HUES48 (cell line): ENCODE measurements around the gene B4GALNT2.

ENCODE experiments used
- H3K27ac ChIP-seq: one replicate; pipeline ENCODE4 v1.7.0; 2013; ENCODE audit warnings: low read depth, low read length, inconsistent platforms
- H3K27me3 ChIP-seq: 2 replicates; pipeline ENCODE4 v1.6.1; 2013; ENCODE audit warnings: mild to moderate bottlenecking, low read length; ENCODE audit not compliant: control insufficient read depth, insufficient read depth
- H3K36me3 ChIP-seq: 2 replicates; pipeline ENCODE4 v1.6.1; 2013; ENCODE audit warnings: low read length; ENCODE audit not compliant: control insufficient read depth, insufficient read depth
- H3K4me1 ChIP-seq: 2 replicates; pipeline ENCODE4 v1.6.1; 2013; ENCODE audit warnings: mild to moderate bottlenecking, low read length; ENCODE audit not compliant: control insufficient read depth, insufficient read depth
- H3K4me3 ChIP-seq: 2 replicates; pipeline ENCODE4 v1.5.1; 2013; ENCODE audit warnings: mild to moderate bottlenecking, low read depth, low read length
- H3K9ac ChIP-seq: 2 replicates; pipeline ENCODE4 v1.6.1; 2013; ENCODE audit warnings: mild to moderate bottlenecking, low read depth, low read length, moderate library complexity
- H3K9me3 ChIP-seq: 2 replicates; pipeline ENCODE4 v1.6.1; 2013; ENCODE audit warnings: low read length; ENCODE audit not compliant: control insufficient read depth, insufficient read depth

The B4GALNT2 gene

DNA sequence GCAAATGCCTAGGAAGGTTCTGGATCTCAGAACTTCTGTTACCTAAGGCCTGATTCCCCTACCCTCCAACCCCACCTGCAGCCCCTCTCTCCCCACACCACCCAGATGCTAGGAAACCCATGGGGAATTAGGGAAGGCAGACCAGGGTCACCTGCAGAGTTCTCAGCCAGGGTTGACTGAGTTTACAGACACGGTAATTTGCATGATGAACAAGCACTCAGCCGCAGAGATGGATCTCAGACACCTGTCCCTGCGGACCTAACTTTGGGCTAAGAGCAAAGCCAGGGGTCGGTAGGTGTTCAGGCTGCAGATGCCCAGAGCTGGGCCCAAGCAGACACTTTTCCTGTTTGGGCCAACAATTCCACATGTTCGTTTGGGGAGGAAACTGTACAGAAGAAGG is 80.8 kb downstream of the B4GALNT2 start:
- H3K27me3 ChIP-seq, result no peaks in the 10 kb centered on the region; the same call in 1 of the 2 replicates
- no peak overlapping the region for H3K27ac ChIP-seq
- no peaks in the 10 kb centered on the region for H3K9me3 ChIP-seq
- no peak overlapping the region for H3K4me3 ChIP-seq
- peaks cover 25% of the 10 kb centered on the region for H3K4me1 ChIP-seq
- H3K9ac ChIP-seq, result no peak overlapping the region
- H3K36me3 ChIP-seq, result no peaks in the 10 kb centered on the region

DNA sequence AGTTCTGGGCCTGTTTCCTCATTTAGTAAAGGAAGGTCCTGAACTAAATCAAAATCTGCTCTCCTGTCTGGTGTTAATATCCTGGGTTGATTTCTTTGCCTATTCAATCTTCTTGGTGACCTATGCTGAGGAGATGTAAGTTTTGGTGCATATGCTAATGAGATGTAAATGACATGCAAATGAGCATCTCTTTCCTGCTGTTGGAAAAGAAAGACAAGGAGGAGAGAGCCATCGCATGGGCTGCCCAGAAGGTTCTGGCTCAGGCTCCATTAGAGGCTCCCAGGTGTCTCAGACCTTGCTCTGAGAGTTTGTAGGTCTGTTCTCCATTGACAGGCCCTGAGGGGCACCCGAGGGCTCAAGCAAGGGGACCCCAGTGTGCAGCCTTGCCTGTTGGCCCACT is 81.3 kb downstream of the B4GALNT2 start:
- no peak overlapping the region for H3K4me3 ChIP-seq
- no peaks in the 10 kb centered on the region for H3K36me3 ChIP-seq
- no peak overlapping the region for H3K27ac ChIP-seq
- no peak overlapping the region for H3K9ac ChIP-seq
- no peaks in the 10 kb centered on the region; the same call in 1 of the 2 replicates for H3K27me3 ChIP-seq
- H3K4me1 ChIP-seq, result peaks cover 25% of the 10 kb centered on the region
- no peaks in the 10 kb centered on the region for H3K9me3 ChIP-seq

DNA sequence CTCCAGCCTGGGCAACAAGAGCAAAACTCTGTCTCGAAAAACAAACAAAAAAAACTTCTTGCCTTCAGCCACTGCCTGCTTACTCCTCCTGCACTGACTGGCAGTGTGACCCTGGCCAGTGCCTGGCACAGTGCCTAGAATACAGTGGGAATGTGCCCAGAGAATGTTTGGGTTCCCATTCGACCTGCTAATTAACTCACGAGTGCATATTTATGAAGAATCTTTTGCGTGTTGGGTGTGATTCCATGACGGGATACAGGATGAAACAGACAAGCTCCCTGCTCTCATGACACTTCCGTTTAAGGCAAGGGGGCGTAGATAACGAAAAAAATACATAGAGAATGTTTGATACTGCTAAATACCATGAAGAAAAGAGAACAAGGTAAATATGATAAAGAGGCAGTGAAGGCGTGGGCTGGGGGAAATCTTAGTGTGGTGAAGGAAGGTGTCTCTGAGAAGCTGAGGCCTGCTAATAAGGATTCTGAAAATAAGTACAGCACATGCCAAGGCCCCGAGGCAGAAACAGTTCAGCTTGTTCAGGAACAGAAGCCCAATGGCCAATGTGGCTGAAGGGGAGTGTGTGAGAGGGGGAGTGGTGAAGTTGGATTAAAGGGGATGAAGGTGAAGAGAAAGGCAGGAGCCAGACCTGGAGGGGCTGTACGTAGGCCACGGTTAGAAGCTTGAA is 82.2 kb downstream of the B4GALNT2 start:
- Histone ChIP-seq H3K9me3 (no peaks in the 10 kb centered on the region), H3K4me3 (no peak overlapping the region), H3K36me3 (no peaks in the 10 kb centered on the region), H3K9ac (no peak overlapping the region), H3K27ac (no peak overlapping the region), H3K27me3 (no peaks in the 10 kb centered on the region; the same call in 1 of the 2 replicates), H3K4me1 (peaks cover 22% of the 10 kb centered on the region)

DNA sequence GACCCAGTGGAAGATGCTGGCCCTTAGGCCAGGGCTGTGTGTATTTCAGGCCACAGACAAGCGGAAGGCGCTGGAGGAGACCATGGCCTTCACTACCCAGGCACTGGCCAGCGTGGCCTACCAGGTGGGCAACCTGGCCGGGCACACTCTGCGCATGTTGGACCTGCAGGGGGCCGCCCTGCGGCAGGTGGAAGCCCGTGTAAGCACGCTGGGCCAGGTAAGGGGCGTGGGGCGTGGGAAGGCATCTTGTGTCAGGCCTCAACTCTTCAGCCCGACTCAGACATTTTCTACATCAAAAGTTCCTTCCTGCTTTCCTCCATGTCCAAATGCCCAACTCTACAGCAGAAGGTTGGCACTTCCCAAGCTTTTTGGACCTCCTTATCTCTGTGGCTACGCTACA is 83.9 kb downstream of the B4GALNT2 start:
- H3K36me3 ChIP-seq, result no peaks in the 10 kb centered on the region
- H3K4me3 ChIP-seq, result no peak overlapping the region
- no peaks in the 10 kb centered on the region for H3K9me3 ChIP-seq
- peaks cover 7% of the 10 kb centered on the region for H3K4me1 ChIP-seq
- no peaks in the 10 kb centered on the region; the same call in 1 of the 2 replicates for H3K27me3 ChIP-seq
- H3K27ac ChIP-seq, result no peak overlapping the region
- H3K9ac ChIP-seq, result no peak overlapping the region

DNA sequence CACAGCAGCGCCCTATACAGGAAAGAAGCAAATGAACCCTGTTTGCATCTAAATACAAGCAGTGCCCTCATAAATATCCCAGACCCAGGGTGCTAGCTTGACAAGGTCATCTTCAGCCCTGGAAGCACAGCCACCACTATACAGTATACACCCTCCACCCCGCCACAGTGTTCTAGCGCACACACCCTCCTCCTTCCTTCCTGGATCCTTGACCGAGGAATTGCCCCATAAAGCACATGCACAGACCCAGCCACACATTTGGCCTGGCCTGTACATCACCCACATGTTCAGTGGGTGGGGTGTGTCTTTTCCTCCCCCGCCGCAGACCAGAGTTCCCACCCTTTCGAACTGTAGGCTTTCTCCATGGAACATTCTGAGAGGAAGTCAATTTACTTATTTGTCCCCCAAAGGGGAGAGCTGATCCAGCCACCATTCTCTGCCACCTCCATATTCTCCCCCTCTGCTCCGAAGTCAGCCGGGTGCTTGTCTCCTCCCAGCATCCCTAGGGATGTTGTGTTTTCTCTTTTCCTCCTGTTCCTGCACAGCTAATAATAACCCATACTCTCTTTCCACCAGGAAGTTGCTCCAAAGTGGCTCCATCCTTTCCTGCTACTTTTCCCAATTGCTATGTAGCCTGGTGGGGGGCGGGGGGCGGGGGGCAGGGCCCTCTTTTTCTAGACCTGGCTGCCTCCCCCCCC is 84.5 kb downstream of the B4GALNT2 start:
- H3K27ac ChIP-seq, result no peak overlapping the region
- no peaks in the 10 kb centered on the region for H3K36me3 ChIP-seq
- peaks cover 3% of the 10 kb centered on the region; the same call in 1 of the 2 replicates for H3K27me3 ChIP-seq
- H3K9me3 ChIP-seq, result no peaks in the 10 kb centered on the region
- H3K4me3 ChIP-seq, result no peak overlapping the region
- H3K4me1 ChIP-seq, result peaks cover 7% of the 10 kb centered on the region
- H3K9ac ChIP-seq, result no peak overlapping the region

DNA sequence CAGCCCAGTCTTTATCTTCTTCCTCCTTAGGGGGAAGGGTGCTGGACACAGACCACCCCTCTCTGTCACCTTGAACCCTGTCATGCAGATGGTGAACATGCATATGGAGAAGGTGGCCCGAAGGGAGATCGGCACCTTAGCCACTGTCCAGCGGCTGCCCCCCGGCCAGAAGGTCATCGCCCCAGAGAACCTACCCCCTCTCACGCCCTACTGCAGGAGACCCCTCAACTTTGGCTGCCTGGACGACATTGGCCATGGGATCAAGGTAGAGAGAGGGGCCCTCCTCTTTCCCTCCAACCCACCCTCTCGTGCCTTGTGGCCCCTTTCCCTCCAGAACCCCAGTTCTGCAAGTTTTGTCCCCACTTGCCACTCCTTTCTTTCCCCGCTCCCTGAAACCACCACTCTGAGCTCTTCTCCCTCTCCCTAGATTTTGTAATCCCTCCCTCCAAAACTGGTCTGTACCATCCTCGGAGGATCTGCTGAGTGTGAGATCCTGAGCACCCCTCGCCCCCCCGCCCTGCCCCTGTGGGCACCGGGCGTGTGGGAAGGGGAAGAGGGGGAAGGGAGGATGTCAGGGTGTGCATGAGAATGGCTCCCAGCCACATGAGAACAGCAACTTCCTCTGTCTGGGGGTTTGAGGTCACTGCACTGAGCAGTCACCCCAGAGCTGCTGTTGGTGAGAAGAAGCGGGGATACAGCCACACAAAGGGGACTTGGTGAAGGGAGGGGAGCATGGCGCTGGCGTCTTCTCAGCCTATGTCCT is 85.3 kb downstream of the B4GALNT2 start:
- Histone ChIP-seq H3K9me3 (no peaks in the 10 kb centered on the region), H3K36me3 (no peaks in the 10 kb centered on the region), H3K4me1 (peaks cover 8% of the 10 kb centered on the region), H3K27me3 (peaks cover 10% of the 10 kb centered on the region), H3K4me3 (no peak overlapping the region), H3K27ac (no peak overlapping the region), H3K9ac (no peak overlapping the region)

DNA sequence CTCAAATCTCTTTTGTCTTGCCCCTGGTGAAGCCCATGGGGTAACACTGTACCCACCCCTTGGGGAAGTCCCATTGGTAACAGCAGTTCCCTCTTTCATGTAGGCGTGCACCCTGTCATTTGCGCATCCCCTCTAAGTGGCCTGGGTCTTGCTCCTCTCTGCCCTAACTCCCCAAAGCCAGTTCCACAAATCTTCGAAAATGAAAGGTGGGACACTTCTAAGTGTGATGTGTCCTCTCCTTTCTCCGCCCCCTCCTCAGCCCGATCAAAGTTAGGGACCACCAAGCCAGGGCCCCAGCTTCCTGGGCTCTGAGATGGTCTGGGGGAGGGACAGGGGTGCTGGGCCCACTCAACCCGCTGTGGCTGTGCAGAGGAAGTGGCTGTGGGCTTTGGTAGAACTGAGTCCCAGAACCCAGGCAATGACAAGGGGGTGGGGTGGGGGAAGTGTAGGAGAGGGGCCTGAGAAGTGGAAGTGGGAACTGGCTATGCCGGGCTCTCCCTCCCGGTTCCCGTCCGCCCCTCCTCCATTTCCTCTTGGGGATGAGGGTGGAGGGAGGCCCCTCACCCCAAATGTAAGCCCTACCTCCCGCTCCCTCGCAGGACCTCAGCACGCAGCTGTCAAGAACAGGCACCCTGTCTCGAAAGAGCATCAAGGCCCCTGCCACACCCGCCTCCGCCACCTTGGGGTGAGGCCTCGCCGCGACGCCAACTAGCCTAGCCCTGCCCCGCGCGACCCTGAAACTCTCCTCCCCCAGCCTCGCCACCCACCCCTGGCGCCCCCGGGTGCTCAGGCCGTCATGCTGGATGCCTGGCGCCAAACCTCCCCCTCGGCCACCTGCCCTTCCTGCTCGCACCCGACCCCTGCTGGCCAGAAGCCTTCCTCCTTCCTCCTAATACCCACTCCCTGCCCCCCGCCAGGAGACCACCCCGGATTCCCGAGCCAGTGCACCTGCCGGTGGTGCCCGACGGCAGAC is 86.7 kb downstream of the B4GALNT2 start:
- H3K9ac ChIP-seq, result no peak overlapping the region
- peaks cover 7% of the 10 kb centered on the region for H3K4me1 ChIP-seq
- H3K27ac ChIP-seq, result no peak overlapping the region
- no peaks in the 10 kb centered on the region for H3K36me3 ChIP-seq
- H3K27me3 ChIP-seq, result peaks cover 24% of the 10 kb centered on the region
- no peaks in the 10 kb centered on the region for H3K9me3 ChIP-seq
- H3K4me3 ChIP-seq, result no peak overlapping the region

DNA sequence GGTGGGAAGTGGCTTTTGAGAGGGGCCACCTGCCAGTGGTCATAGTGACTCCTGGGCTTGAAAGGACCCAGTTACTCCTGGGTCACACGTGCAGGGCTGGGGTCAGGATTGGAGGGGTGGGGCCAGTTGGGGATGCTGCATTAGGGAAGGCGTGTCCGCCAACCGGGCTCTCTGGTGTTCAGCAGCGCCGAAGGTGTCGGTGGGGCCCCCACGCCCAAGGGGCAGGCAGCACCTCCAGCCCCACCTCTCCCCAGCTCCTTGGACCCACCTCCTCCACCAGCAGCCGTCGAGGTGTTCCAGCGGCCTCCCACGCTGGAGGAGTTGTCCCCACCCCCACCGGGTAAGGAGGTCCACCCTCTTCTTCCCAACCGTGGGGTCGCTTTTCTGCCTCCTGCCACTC is 87.4 kb downstream of the B4GALNT2 start:
- H3K36me3 ChIP-seq, result no peaks in the 10 kb centered on the region
- peaks cover 7% of the 10 kb centered on the region for H3K4me1 ChIP-seq
- no peaks in the 10 kb centered on the region for H3K9me3 ChIP-seq
- H3K9ac ChIP-seq, result no peak overlapping the region
- no peak overlapping the region for H3K27ac ChIP-seq
- H3K27me3 ChIP-seq, result peaks cover 32% of the 10 kb centered on the region
- no peak overlapping the region for H3K4me3 ChIP-seq

DNA sequence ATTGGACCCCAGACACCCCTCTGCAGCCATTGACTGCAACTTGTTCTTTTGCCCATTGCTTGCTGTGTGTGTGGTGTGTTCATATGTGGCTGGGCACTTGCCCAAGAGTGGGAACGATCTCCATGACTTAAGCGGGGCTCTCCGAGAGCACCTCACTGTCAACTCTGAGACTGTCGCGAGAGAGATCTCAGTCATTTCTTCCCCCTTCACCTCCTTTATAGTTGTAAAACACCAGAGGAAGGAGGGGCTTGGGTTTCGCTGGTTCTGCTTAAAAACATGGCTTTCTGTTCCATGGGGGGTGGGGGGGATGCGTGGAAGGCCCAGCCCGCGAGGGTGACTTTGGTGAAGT is 90.6 kb downstream of the B4GALNT2 start:
- Histone ChIP-seq H3K27ac (no peak overlapping the region), H3K9me3 (no peaks in the 10 kb centered on the region), H3K36me3 (no peaks in the 10 kb centered on the region), H3K9ac (no peak overlapping the region), H3K4me1 (peaks cover 7% of the 10 kb centered on the region; the same call in 1 of the 2 replicates), H3K4me3 (peak overlapping the region; percentile 53), H3K27me3 (peaks cover 57% of the 10 kb centered on the region)

DNA sequence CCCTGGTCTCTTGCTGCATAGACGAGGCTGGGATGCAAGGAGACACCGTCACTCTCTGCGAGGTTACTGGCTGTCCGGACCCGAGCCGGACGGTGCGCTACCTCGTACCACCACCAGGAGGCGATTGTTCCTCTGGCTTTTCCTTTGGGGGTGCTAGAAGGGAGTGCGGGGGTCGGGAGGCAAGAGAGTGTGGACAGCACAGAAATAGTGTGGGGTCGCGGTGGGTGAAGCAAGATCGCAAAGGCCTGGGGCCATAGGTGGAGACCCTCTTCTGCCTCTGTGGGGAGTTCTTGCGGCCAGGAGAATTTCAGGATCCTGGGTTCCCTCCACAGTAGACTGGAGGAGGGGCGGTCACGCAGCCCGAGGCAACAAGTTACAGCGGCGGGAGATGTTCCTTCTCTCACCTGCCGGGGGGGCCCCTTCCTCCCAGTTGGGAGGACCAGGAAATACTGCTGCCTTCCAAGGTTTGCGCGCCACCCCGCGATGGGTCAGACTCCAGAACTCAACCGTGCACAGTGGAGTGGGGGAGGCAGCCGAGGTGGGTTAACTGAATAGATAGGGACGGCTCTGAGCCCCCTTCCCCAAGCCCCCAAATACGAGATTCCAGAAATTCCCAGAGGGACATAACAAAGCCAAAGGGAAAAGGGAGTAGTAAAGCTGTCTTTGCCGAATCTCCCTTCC is 91.1 kb downstream of the B4GALNT2 start:
- H3K9me3 ChIP-seq, result no peaks in the 10 kb centered on the region
- H3K9ac ChIP-seq, result no peak overlapping the region
- H3K36me3 ChIP-seq, result no peaks in the 10 kb centered on the region
- peaks cover 7% of the 10 kb centered on the region; the same call in 1 of the 2 replicates for H3K4me1 ChIP-seq
- peak overlapping the region; percentile 53 for H3K4me3 ChIP-seq
- H3K27me3 ChIP-seq, result peaks cover 59% of the 10 kb centered on the region
- no peak overlapping the region for H3K27ac ChIP-seq
